HG02973 (cell line): Measurements from ENCODE around the gene ARFGEF2.
"Not testable (repeated sequence)": the region's sequence is repeated elsewhere in the genome, so short reads cannot be mapped to it uniquely, and the experiment has no call there.

Experiments
- ATAC-seq: cut with Tn5 transposase; IDR thresholded peaks from one replicate; pipeline ENCODE4 v1.9.1; 2021; ENCODE audit warnings: moderate library complexity; ENCODE audit not compliant: unreplicated experiment

ARFGEF2 gene

DNA sequence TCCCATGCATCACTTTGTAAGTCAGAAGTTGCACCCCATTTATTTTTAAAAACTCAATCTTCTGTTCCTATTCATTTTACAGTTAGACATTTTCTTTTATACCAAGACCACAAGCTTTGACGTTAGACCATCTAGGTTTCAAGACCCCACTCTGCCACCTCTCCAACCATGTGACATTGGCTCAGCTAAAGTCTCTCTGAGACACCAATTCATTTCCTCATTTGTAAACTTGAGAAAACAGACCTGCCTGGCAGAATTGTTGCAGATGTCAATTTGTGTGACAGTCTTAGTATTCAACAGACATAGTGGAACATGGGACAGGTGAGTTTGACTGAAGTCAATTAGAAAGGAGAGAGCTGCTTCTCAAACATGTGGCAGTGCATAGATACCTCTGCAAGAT, 69.0 kb downstream of the ARFGEF2 start:
- ATAC-seq, result no peak

DNA sequence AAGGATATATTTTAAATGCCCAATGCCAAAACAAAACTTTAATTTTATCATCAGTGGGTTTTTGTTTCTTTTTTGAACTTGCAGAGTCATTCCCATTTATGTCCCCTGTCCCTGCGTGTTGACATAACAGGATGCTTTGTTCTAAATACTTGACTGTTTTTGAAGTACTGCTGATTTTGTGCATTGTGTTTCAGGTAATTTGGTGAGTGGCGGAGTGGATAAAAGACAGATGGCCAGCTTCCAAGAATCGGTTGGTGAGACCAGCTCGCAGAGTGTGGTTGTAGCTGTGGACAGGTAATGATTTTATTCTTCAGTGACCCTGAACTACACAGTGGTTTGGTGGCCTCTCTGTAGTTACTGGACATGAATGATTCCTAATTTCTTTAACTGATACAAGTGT, 74.1 kb downstream of the ARFGEF2 start:
- no peak for ATAC-seq

DNA sequence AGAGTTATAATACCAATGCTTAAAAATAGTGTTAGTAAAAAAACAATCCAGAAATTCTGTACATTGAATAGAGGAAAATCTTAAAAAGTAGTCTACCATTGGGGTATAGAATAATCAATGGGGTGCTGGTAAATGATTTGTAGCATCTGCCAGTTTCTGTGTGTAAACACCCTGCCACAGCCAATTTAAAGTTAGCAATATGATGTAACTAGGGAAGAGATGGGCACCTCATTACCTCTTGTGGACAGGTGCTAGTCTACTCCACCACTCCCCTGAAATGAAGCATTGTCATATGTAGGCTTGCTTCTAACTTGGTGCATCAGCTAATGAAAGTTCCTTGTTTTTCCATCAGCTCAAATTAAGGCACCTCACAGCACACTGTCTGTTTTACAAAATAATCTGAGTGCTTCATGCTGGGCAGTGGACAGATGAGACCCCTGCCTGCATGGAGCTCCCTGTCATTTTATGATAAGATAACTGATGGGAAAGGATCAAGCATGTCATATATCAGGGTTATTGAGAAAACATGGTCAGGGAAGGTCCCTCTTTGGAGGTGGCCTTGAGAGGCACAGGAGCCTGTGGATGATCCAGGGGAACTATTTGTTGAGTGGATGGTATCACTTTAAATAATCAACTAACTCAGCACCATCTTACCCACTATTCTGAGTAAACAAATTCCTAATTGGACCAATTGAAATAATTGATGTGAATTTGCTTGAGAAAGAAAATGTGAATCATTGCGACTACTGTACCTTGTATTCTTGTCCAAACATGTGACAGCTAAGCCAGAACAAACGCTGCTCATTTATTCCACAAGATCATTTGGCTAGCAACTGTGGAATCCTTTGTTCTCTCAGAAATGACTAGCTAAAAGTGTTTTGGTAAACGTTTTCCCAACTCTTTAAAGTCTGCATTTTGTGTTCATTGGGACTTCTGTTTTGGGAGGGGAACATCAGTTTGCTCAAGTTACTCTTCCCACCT, 78.7 kb downstream of the ARFGEF2 start:
- ATAC-seq, result no peak

DNA sequence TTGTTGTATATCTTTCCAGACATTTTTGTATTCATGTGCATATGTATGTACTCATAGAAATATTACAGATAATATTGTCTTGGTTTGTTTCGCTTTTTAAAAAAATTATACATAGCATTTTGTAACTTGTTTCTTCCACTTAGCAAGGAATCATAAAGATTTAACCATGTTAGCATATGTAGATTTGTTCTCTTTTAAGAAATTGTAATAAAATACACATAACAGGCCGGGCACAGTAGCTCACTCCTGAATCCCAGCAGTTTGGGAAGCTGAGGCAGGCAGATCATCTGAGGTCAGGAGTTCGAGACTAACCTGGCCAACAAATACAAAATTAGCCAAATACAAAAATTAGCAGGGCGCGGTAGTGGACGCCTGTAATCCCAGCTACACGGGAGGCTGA, 80.2 kb downstream of the ARFGEF2 start:
- ATAC-seq, result no peak

DNA sequence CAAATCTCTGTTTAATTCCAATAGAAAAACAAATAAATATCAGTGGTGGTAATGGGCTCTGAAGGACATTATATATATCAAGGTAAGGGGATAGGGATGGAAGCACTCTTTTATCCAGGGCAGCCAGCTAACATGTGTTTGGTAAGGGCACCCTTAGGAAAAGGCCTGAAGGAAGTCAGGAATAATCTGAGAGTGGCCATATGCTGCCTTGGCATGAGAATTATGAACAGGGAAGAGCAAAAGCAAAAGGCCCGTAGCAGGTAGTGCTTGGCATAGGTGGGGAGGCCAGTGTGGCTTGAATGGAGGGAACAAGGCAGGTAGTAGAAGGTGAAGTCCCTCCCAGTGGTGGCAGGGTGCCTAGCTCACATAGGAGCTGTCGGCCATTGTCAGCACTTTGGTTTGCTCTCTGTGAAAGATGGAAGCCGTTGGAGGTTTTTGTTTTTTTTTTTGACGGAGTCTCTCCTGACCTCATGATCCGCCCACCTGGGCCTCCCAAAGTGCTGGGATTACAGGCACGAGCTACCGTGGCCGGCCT, 85.0 kb downstream of the ARFGEF2 start:
- no peak for ATAC-seq

DNA sequence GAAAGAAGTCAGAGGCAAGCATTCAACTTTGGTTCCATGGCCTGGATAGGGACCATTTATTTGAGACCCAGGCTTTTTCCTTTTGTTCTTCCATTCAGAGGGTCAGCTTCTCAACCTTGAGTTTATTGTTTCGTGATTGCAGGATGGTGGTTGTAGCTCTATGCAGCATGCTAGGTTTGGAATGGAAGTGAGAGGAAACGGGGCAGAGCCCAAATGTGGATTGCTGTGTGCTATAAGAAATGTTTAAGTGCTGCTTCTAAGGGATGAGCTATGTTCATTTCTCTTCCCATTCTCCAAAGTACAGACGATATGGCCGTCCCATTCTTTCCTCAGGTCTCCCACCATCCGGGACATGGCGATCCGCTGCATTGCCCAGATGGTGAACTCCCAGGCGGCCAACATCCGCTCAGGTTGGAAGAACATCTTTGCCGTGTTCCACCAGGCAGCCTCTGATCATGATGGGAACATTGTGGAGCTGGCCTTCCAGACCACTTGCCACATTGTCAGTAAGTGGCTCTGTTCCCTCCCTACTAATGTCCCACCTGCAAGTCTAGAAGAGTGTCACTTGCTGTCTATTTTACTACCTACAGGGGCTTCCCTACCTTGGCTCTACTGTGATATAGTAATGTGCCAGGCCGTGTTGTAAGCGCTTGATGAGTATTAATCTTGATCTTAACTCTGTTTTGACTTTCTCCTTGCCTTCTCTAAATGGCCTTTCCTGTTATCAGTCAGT, 88.6 kb downstream of the ARFGEF2 start:
- no peak for ATAC-seq

DNA sequence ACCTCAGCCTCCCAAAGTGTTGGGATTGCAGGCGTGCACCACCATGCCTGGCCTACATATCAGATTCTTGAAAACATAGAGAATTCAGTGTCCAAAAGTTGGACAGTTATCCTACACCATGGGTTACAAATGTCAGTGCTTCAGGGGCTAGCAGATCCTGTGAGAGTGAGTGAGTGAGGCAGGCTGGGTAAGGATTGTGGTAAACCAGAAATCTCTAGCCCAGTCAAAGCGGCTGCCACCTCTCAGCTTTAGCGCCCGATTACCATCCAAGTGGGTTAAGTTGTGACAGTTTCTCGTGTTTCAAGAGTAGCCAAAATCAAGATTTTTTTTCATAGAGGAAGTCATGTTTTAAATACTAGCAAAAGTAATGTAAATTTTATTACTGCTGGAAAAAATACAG, 102.7 kb downstream of the ARFGEF2 start:
- ATAC-seq, result no peak

DNA sequence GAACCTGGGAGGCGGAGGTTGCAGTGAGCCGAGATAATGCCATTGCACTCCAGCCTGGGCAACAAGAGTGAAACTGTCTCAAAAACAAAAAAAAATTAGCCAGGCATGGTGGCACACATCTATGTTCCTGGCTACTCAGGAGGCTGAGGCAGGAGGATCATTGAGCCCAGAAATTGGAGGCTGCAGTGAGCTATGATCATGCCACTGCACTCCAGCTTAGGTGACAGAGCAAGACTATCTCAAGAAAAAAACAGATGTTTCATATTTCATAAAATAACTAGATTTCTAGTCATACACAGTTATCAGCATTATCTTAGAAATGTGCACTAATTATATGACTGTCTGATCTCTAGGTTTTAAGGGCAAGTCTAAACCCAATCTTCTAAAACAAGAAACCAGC, 106.7 kb downstream of the ARFGEF2 start:
- not testable (repeated sequence) for ATAC-seq

DNA sequence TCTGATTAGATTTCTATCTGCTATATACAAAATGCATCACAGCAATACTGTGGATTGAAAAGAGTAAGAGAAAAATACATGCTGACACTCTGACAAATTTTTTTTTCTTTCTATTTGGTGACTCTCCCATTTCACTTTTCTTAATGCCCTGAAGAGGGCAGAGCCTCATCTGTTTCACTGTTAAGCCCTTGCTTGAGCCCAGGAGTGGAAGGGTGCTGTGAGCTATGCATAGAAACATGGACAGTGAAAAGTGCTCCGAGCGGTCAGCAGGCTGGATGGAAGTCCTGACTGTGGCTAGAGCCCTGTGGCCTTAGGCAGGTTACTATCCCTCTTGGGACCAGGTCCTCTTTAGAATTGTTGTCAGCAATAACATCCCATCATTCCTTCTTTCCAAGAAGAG, 107.2 kb downstream of the ARFGEF2 start:
- ATAC-seq, result no peak

DNA sequence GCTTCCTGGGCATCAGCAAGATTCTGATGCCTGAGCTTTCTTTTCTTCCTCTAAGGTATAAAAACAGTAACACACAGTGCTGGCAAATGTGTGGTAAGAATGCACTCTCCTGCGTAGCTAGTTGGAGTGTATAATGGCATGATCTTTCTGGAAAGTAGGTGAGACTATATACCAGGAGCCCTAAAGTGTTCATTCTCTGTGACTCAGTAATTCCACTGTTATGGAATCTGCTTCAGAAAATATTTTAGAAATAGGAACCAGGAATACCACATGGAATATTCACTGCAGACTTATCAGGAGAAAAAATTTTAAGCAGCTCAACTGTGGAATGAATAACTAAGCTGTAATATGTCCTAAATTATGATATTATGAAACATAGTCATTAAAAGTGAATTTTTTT, 107.7 kb downstream of the ARFGEF2 start:
- no peak for ATAC-seq

DNA sequence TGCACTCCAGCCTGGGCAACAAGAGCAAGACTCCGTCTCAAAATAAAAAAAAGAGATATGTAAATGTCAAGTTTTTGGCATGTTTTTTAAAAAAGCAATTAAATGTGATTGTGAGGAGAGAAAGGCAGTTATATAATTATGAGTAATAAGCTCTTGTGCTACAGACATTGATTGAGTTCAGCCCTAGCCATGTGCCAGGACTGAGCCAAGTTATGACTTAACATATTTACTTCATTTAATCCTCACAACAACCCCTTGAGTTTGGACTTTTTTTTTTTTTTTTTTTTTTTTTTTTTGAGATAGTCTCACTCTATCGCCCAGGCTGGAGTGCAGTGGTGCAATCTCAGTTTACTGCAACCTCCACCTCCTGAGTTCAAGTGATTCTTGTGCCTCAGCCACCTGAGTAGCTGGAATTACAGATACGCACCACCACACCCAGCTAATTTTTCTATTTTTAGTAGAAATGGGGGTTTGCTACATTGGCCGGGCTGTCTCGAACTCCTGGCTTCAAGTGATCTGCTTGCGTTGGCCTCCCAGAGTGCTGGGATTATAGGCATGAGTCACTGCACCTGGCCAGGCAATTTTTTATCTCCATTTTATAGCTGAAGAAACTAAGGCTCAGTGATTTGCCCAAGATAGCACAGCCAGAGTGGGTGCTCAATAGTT, 109.6 kb downstream of the ARFGEF2 start:
- no peak for ATAC-seq

DNA sequence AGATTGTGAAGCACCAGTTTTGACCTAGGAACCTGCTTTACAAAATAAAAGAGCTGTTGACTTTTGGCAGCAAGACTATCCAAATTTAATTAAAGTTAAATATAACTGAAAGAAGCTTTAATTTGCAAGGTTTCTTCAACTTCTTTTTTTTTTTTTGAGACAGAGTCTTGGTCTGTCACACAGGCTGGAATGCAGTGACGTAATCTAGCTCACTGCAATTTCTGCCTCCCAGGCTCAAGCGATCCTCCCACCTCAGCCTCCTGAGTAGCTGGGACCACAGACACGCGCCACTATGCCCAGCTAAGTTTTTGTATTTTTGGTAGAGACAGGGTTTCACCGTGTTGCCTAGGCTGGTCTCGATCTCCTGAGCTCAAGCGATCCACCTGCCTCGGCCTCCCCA, 110.9 kb downstream of the ARFGEF2 start:
- ATAC-seq, result no peak

DNA sequence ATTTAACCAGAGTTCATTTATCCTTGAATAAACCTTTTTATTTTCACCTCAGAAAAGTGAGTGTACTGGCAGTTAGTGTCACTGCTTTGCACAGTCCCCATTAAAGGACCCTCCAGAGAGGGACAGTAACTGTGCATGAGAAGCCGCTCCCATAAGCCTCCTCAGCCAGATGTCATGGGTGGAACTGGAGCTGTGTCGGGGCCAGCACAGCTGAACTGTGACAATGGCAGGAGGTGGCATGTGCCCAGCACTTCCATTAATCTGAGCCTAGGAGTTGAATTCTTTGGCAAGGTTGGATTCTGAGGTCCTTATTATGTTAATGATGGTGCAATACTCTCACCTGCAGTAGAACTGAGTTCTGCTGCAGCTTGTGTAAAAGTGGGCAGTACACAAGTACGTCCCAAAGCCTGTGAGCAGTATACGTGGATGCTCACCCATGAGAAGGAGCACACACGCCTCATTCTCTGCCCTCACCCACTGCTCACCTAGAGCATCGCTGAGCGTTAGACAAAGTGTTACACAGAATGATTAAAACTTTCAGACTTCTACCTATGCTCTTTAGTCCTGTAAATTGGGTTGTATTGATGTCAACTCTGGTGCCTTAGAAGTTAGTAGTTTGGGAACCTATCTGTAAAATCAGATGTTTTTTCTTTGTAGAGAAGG, 112.7 kb downstream of the ARFGEF2 start:
- ATAC-seq, result no peak

DNA sequence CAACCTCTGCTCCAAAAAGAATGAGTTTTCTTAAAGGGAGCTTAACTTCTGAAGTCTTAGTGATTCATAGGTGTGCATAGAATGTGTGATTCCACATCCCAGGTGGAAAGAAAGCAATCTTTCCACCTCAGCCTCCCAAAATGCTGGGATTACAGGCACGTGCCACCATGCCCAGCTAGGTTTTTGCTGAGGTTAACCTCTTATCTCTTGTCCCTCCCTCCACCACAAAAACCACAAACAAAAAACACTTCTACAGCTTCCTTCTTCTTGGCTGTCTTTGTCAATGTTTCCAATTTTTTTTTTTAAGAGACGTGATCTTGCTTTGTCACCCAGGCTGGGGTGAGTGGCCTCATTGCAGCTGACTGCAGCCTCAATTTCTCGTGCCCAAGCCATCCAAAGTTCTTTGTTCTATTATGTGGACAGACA, 116.5 kb downstream of the ARFGEF2 start:
- no peak for ATAC-seq

DNA sequence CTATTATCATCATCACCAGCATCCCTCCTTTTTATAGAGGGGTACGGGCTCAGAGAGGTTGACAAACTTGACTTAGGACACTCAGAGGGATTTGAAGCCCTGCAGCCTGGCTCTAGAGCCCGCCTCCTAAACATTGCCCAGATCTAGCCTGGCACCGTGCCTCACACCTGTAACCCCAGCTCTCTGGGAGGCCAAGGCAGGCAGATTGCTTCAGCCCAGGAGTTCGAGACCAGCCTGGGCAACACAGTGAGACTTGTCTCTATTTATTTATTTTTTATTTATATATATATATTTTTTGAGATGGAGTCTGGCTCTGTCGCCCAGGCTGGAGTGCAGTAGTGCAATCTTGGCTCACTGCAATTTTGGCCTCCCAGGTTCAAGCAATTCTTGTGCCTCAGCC, 118.3 kb downstream of the ARFGEF2 start:
- no peak for ATAC-seq

DNA sequence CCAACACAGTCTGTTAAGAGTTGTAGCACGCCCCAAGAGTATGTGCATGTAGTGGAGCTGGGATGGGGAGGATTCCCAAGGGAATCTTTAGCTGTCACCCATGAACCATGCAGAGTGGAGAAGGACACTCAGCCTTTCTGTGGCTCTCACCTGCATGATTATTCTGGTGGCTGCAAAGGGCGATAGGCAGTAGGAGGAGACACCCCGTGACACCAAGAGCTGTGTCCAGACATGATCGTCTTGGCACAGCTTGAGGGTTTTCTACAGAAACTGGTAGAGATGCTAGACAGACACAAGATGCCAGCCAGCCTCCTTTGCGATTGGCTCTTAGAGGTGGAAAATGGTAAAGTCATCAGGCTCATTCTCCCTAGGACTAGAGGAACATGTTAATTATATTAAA, 121.5 kb downstream of the ARFGEF2 start:
- no peak for ATAC-seq

DNA sequence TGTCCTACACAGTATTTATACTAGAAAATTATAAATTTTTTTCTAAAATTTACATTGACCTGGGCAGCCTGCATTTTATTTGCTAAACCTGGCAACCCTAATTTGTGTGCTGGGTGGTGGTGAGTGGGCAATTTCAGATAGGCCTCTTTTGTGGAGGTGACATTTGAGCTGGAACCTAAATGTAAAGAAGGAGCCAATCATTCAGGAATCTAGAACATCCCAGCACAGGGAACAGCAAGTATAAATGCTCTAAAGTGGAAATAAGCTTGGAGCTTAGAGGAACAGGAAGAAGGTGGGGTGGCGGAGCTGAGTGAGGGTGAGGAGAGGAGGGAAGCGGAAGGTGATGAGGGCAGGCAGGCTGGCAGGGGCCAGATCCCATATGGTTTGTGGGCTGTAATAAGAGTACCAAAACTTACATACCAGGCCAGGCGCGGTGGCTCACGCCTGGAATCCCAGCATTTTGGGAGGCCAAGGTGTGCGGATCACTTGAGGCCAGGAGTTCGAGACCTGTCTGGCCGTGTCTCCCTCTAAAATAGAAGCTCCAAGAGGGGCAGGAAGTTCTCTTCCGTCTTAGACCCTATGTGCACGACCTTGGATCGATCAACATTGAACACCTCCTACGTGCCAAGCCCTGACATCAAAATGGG, 124.1 kb downstream of the ARFGEF2 start:
- peak; percentile 3 for ATAC-seq

DNA sequence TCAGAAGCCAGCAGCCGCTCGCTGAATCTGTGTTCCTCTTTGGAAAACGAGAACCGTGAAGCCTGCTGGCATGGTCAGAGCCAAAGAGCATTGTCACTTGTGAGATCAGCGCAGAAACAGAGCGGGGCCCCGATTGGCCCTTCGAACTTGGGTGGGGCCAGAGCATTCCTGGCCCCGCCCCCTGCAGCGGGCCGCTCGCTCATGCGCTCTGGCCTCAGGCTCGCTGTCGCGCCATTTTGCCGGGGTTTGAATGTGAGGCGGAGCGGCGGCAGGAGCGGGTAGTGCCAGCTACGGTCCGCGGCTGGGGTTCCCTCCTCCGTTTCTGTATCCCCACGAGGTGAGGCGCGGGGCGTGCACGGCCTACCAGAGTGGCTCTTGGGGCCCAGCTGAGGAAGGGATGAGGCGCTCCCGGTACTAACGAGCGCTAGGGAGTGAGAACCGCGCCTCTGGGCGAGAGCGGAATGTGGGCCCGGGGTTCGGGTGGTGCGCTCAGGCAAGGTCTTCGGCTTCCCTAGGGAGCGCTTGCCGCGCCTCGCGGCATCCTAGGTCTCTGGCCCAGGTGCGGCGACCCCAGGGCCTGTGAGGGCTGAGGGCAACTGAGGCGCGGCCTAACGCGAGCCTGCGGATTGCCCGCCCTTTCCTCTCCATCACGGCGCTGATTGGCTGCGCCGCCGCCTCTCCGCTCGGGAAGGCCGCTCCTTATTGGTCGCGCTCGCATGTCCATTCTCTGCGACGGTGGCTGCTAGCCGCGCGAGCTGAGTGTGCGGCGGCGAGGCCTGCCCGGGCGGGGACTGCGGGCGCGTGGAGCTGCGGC, 124.8 kb downstream of the ARFGEF2 start, which contains the start of gene CSE1L:
TSS of gene CSE1L (plus strand) at position 226 of the 814 bp plus-strand sequence. CDS start 12,152 bp downstream, outside the sequence.
- peak; percentile 70 for ATAC-seq

DNA sequence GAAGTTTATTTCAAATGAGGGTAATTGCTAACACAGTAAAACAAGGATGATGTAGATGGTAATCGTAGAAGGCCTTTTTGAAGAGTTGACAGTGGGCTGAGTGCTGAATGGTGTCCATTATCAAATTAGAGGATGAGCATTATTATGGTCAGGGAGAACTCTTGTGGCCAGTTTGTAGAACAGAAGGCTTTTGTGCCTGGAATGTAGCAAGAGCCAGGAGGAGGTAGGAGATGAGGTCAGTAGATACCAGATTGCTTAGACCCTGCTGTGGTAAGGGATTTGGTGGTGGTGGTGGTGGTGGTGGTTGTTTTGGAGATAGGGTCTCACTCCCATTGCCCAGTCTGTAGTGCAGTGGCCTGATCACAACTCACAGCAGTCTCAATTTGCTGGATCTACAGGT, 130.8 kb downstream of the ARFGEF2 start:
- no peak for ATAC-seq
